Ovary (tissue), 9 donors: Measurements from ENCODE around the gene DGKG. TPM values are rescaled to one million over a fixed set of nuclear protein-coding genes. Genes with fewer than 3 reads are reported as not detected.

Experiments
- DNase-seq, 5 donors: peaks; one replicate each; pipeline ENCODE4 v3.0.0-alpha.2; 2019 to 2020
- H3K27ac ChIP-seq, 2 donors: fragments of 200-600 bp; one replicate each; pipeline versions ENCODE4 v1.5.1 to v1.8.0; 2019 to 2022
- H3K27me3 ChIP-seq: fragments of 200-600 bp; one replicate; pipeline ENCODE4 v1.8.0; 2022
- H3K36me3 ChIP-seq: fragments of 200-600 bp; sonication (generic); one replicate; pipeline ENCODE4 v1.5.1; 2019
- H3K4me1 ChIP-seq: one replicate; pipeline ENCODE4 v1.8.1; 2013; ENCODE audit warnings: mild to moderate bottlenecking, moderate library complexity; ENCODE audit not compliant: insufficient read depth
- H3K4me3 ChIP-seq: fragments of 200-600 bp; sonication (generic); one replicate; pipeline ENCODE4 v1.5.1; 2017
- H3K9me3 ChIP-seq, 2 donors: fragments of 200-600 bp in 1 of 2; sonication (generic) in 1 of 2; one replicate each; pipeline versions ENCODE4 v1.5.1 to v1.8.1; 2013 to 2019; ENCODE audit warnings: mild to moderate bottlenecking in 1 of 2, moderate library complexity in 1 of 2
- EP300 ChIP-seq: sonication (generic); formaldehyde crosslinking; IDR thresholded peaks from one replicate; pipeline ENCODE4 v1.6.1; 2017; ENCODE audit warnings: antibody characterized with exemption
- POLR2A ChIP-seq: fragments of 450-650 bp; IDR thresholded peaks from one replicate; pipeline ENCODE4 v1.6.1; 2017; ENCODE audit warnings: antibody characterized with exemption, mild to moderate bottlenecking, moderate library complexity
- WGBS, 3 donors: extraction: QIAGEN DNeasy Blood & Tissue Kit in 1 of 3; methylation state at CpG; one replicate each; pipeline versions ENCODE4 v1.1.5 to v1.1.7; 2013 to 2017; 5-methylcytosine and 5-hydroxymethylcytosine counted together
- intact Hi-C, 4 donors: fragments of 100-400 bp; cut with DNase I; formaldehyde crosslinking; loops; one replicate each; pipeline versions ENCODE4 v1.11.0 to v1.15.1; 2022 to 2023
- polyA plus RNA-seq, 2 donors: library from polyadenylated mRNA; stranded (reverse); fragments of 200-250 nt in 1 of 2; fragments of 350-450 nt in 1 of 2; fragmentation: Illumina TruSeq in 1 of 2; extraction: RNeasy Lipid Tissue Mini Kit (QIAGEN cat#74804) in 1 of 2; gene quantifications; one replicate each; pipeline ENCODE4 v1.2.3, GENCODE V29; 2013 to 2014
- total RNA-seq, 7 donors: library from RNA; depleted of rRNA in 2 of 7; stranded (reverse); fragments of >200 nt in 2 of 7; fragmentation: NEBNext Ultra II Directional in 3 of 7; extraction: Animal tissue kit (Norgen Biotek cat#: 25700) in 3 of 7; gene quantifications; one replicate each; pipeline versions ENCODE4 v1.1.0 to v1.2.4, GENCODE V29; 2016 to 2023
- TF ChIP-seq, protein P1 (sequence below), 3 donors: fragments of 450-650 bp in 2 of 3; fragments of 200-600 bp in 1 of 3; IDR thresholded peaks; one replicate each; pipeline versions ENCODE4 v1.5.1 to v1.8.0; 2016 to 2022; ENCODE audit warnings: antibody characterized with exemption in 3 of 3, mild to moderate bottlenecking in 1 of 3
- donor health status: DM: no; HTN: no; CAD: no; lungs with moderate emphysema.
- donor health status: DM: no; HTN: no; CAD: no.
- donor health status: Bipolar disorder and iron deficiency.
- donor health status: DM: yes; HTN: yes; CAD: no.
- donor health status: DM: no; HTN: no; CAD: no.
- donor health status: DM: yes; HTN: yes; CAD: no.

Gene DGKG
- total and polyA plus RNA-seq, 9 donors = 1.0 to 7.0 (median 4.1) TPM

DNA sequence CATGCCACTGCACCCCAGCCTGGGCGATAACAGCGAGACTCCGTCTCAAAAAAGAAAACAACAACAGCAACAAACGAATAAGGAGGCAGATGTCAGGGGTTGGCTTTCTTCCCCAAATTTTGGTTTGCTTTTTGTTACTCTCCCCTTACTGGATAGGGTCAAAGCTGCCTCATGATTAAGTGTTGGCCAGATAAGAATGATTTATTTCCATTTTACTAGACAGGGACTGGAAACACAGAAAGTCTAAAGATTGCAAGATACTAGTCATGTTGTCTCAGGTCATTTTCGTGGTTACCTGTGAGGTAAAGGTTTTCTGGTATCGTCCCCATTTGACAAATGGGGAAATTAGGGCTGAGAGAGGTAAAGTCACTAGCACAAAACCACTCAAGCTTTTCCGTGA lies 234.6 kb downstream of the DGKG start:
- TF ChIP-seq POLR2A (no peak), EP300 (no peak)
- TF ChIP-seq, protein P1, sequence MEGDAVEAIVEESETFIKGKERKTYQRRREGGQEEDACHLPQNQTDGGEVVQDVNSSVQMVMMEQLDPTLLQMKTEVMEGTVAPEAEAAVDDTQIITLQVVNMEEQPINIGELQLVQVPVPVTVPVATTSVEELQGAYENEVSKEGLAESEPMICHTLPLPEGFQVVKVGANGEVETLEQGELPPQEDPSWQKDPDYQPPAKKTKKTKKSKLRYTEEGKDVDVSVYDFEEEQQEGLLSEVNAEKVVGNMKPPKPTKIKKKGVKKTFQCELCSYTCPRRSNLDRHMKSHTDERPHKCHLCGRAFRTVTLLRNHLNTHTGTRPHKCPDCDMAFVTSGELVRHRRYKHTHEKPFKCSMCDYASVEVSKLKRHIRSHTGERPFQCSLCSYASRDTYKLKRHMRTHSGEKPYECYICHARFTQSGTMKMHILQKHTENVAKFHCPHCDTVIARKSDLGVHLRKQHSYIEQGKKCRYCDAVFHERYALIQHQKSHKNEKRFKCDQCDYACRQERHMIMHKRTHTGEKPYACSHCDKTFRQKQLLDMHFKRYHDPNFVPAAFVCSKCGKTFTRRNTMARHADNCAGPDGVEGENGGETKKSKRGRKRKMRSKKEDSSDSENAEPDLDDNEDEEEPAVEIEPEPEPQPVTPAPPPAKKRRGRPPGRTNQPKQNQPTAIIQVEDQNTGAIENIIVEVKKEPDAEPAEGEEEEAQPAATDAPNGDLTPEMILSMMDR (IDR thresholded peaks at IDR 0.05) = no peak
- 67 to 76% (median 74%) methylated on average over 7 of the region's 7 CpGs for WGBS, 3 donors
- no peak for DNase-seq
- H3K4me1 ChIP-seq = peaks cover 2% of the 10 kb centered on the region
- H3K36me3 ChIP-seq = no peaks in the 10 kb centered on the region
- no peak overlapping the region for H3K27ac ChIP-seq
- H3K9me3 ChIP-seq = no peaks in the 10 kb centered on the region
- no peak overlapping the region for H3K4me3 ChIP-seq
- no peaks in the 10 kb centered on the region for H3K27me3 ChIP-seq
- intact Hi-C loops = no loop called here

DNA sequence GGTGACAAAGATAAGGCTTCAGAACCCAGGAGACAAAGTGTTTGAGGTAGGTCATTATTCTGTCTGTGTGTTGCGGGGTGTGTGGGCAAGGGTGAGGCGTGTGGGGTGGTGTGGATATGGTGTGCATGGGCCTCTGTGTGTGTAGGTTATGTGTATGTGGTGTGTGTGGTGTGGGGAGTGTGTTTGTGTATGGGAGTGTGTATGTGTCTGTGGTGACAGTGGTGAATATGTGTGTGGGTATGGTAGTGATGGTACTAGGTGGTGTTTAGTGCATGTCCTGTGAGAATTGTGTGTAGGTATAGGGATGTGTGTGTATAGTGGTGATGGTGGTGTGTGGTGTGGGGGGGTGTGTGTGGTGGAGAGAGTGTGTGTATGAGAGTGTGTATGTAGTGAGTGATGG lies 236.9 kb downstream of the DGKG start:
- no peaks in the 10 kb centered on the region for H3K9me3 ChIP-seq
- intact Hi-C loops = no loop called here
- no peak overlapping the region for H3K27ac ChIP-seq
- 67 to 95% (median 92%) methylated on average over 2 of the region's 2 CpGs for WGBS, 3 donors
- TF ChIP-seq, protein P1 (IDR thresholded peaks at IDR 0.05) = no peak
- TF ChIP-seq POLR2A (no peak), EP300 (no peak)
- no peaks in the 10 kb centered on the region for H3K4me1 ChIP-seq
- no peaks in the 10 kb centered on the region for H3K36me3 ChIP-seq
- no peak overlapping the region for H3K4me3 ChIP-seq
- no peaks in the 10 kb centered on the region for H3K27me3 ChIP-seq
- no peak for DNase-seq

DNA sequence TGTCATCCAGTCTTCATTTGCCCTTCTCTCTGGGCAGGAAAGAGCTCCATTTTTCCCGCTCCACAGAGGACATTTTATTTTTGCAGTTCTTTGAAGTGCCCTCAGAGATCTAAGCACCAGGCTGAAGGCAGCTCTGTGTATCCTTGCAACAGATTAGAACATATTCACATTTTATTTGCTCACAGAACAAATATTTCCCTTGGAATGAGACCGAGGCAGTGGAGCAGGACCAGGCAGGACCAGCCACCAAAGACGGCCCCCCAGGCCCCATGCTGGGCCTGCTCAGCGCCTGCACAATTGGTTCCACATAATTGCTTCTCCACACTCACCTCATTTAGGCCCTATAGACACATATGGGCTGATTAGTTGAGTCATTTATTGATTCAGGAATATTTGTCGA lies 237.4 kb downstream of the DGKG start:
- Histone ChIP-seq H3K36me3 (no peaks in the 10 kb centered on the region), H3K27ac (no peak overlapping the region), H3K9me3 (no peaks in the 10 kb centered on the region), H3K4me3 (no peak overlapping the region), H3K27me3 (no peaks in the 10 kb centered on the region), H3K4me1 (no peaks in the 10 kb centered on the region)
- no peak for DNase-seq
- 74 to 78% (median 76%) methylated on average over 5 of the region's 5 CpGs for WGBS, 3 donors
- TF ChIP-seq POLR2A (no peak), EP300 (no peak)
- TF ChIP-seq, protein P1 (IDR thresholded peaks at IDR 0.05) = no peak
- intact Hi-C loops = no loop called here

DNA sequence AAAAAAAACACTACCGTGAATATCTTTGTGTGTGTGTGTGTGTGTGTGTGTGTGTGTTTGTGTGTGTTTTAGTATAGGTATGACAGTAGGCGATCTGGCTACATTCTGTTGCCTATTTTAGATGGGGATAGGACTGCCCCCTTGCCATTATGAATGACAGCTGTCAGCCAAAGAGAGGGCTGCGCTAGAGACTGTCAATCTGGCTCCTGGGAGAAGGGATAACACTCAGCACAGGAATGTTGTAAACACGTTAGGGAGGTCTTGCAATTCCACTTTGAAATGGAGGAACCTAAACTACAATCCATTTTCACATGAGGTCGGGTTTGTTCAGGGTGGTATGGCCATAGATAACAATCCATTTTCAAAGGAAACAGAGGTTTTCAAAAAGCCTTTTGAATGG lies 239.0 kb downstream of the DGKG start:
- H3K27ac ChIP-seq = no peak overlapping the region
- no peaks in the 10 kb centered on the region for H3K9me3 ChIP-seq
- H3K4me1 ChIP-seq = no peaks in the 10 kb centered on the region
- TF ChIP-seq POLR2A = no peak
- TF ChIP-seq, protein P1 (IDR thresholded peaks at IDR 0.05) = no peak
- TF ChIP-seq EP300 = no peak
- H3K27me3 ChIP-seq = no peaks in the 10 kb centered on the region
- intact Hi-C loops = no loop called here
- DNase-seq = no peak
- no peak overlapping the region for H3K4me3 ChIP-seq
- H3K36me3 ChIP-seq = no peaks in the 10 kb centered on the region
- 54 to 58% (median 56%) methylated on average over 5 of the region's 5 CpGs for WGBS, 3 donors

DNA sequence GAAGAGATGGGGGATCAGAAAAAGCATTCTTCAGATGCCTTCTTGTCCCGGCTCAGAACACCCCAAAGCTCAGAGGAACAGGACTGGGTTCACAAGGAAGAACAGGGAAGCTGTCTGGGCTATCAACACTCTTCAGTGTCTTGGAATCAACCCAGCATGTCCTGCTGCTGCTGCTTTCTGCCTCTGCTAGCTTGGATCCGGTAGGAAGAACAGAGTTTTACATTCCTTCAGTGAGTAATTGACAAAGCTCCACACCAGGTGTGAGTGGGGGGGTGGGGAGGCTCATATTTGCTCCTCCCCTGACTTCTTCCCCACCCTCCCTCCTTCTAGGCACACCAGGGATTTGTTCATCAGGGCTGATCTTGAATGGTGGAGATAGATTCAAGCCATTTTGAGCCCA lies 240.1 kb downstream of the DGKG start:
- no peaks in the 10 kb centered on the region for H3K4me1 ChIP-seq
- TF ChIP-seq, protein P1 (IDR thresholded peaks at IDR 0.05) = no peak
- no peak for TF ChIP-seq EP300
- TF ChIP-seq POLR2A = no peak
- intact Hi-C loops = no loop called here
- H3K4me3 ChIP-seq = no peak overlapping the region
- DNase-seq = no peak
- no peaks in the 10 kb centered on the region for H3K9me3 ChIP-seq
- H3K36me3 ChIP-seq = no peaks in the 10 kb centered on the region
- no peaks in the 10 kb centered on the region for H3K27me3 ChIP-seq
- H3K27ac ChIP-seq = no peak overlapping the region
- 12 to 18% (median 13%) methylated on average over 2 of the region's 2 CpGs for WGBS, 3 donors
